HepG2 (cell line): ENCODE data around the gene EFNA4. TPM values are rescaled to one million over a fixed set of nuclear protein-coding genes. Genes with fewer than 3 reads are reported as not detected.

Experiments
- AGO1 ChIP-seq: fragments of 200-400 bp; formaldehyde crosslinking; IDR thresholded peaks from 2 replicates; pipeline ENCODE4 v1.6.1; 2017; ENCODE audit warnings: mild to moderate bottlenecking, low read depth, low read length, moderate library complexity; ENCODE audit not compliant: poor library complexity, severe bottlenecking
- GATAD2A ChIP-seq: IDR thresholded peaks from 2 replicates; pipeline ENCODE4 v1.6.1; 2016
- HNF4A ChIP-seq: sonication (generic); formaldehyde crosslinking; IDR thresholded peaks from 2 replicates; pipeline ENCODE4 v1.4.0; 2020; ENCODE audit warnings: missing genetic modification reagents
- MIER3 ChIP-seq: IDR thresholded peaks from 2 replicates; pipeline ENCODE4 v1.6.1; 2016; ENCODE audit warnings: missing compliant biosample characterization, borderline replicate concordance
- MYC ChIP-seq: sonication (generic); formaldehyde crosslinking; IDR thresholded peaks from 2 replicates; pipeline ENCODE4 v1.9.0; 2021; ENCODE audit warnings: missing genetic modification reagents, borderline replicate concordance
- NONO ChIP-seq, 2 experiments: fragments of 450-650 bp in 1 of 2; sonication (generic) in 1 of 2; formaldehyde crosslinking in 1 of 2; IDR thresholded peaks in 1 of 2; conservative IDR thresholded peaks in 1 of 2; 2 replicates each; pipeline versions ENCODE4 v1.6.1 to v1.8.0; 2017 to 2022; ENCODE audit warnings: mild to moderate bottlenecking in 1 of 2, missing genetic modification reagents in 1 of 2, moderate library complexity in 1 of 2
- NPAS2 ChIP-seq: sonication (generic); formaldehyde crosslinking; IDR thresholded peaks from 2 replicates; pipeline ENCODE4 v1.8.0; 2022; ENCODE audit warnings: mild to moderate bottlenecking, missing genetic modification reagents, borderline replicate concordance
- NRL ChIP-seq: sonication (generic); formaldehyde crosslinking; IDR thresholded peaks from 2 replicates; pipeline ENCODE4 v1.5.0; 2020; ENCODE audit warnings: missing genetic modification reagents, mild to moderate bottlenecking, moderate library complexity, borderline replicate concordance
- RARA ChIP-seq: IDR thresholded peaks from 2 replicates; pipeline ENCODE4 v1.6.1; 2016; ENCODE audit warnings: missing genetic modification reagents, missing compliant biosample characterization
- SRSF1 ChIP-seq: fragments of 200-400 bp; formaldehyde crosslinking; optimal IDR thresholded peaks from 2 replicates; pipeline ENCODE3; 2017; ENCODE audit warnings: mild to moderate bottlenecking, low read depth, low read length, moderate library complexity
- SRY ChIP-seq: sonication (generic); formaldehyde crosslinking; IDR thresholded peaks from 2 replicates; pipeline ENCODE4 v1.8.0; 2022; ENCODE audit warnings: mild to moderate bottlenecking, missing genetic modification reagents
- TEAD3 ChIP-seq: optimal IDR thresholded peaks from 2 replicates; pipeline ENCODE3; 2016; ENCODE audit warnings: borderline replicate concordance
- ZNF124 ChIP-seq: sonication (generic); formaldehyde crosslinking; IDR thresholded peaks from 2 replicates; pipeline ENCODE4 v1.4.0; 2020; ENCODE audit warnings: missing genetic modification reagents
- ZNF264 ChIP-seq: sonication (generic); formaldehyde crosslinking; IDR thresholded peaks from 2 replicates; pipeline ENCODE4 v1.4.0; 2020; ENCODE audit warnings: missing genetic modification reagents
- ZNF280B ChIP-seq: sonication (generic); formaldehyde crosslinking; IDR thresholded peaks from 2 replicates; pipeline ENCODE4 v1.5.0; 2020; ENCODE audit warnings: missing genetic modification reagents, mild to moderate bottlenecking, borderline replicate concordance
- ZNF383 ChIP-seq: sonication (generic); formaldehyde crosslinking; IDR thresholded peaks from 2 replicates; pipeline ENCODE4 v1.4.0; 2020; ENCODE audit warnings: missing genetic modification reagents, mild to moderate bottlenecking, borderline replicate concordance
- ZNF660 ChIP-seq: sonication (generic); formaldehyde crosslinking; IDR thresholded peaks from 2 replicates; pipeline ENCODE4 v1.5.1; 2020; ENCODE audit warnings: mild to moderate bottlenecking, low read depth, missing genetic modification reagents, borderline replicate concordance
- ZNF672 ChIP-seq: sonication (generic); formaldehyde crosslinking; IDR thresholded peaks from 2 replicates; pipeline ENCODE4 v1.8.1; 2022; ENCODE audit warnings: missing genetic modification reagents
- polyA plus RNA-seq, 8 experiments: library from polyadenylated mRNA; depleted of rRNA in 3 of 8; stranded (reverse) in 7 of 8; unstranded in 1 of 8; fragments of >200 nt; fragmentation: Illumina TruSeq in 4 of 8; extraction: Trizol in 4 of 8; gene quantifications; 2 replicates each; pipeline versions ENCODE4 v1.2.1 to v1.2.3, GENCODE V29; 2011 to 2016; ENCODE audit warnings: low read depth in 4 of 8, missing spikeins in 1 of 8, mixed read lengths in 1 of 8; ENCODE audit not compliant: insufficient read depth in 1 of 8
- total RNA-seq, 5 experiments: library from RNA; depleted of rRNA; stranded (reverse); fragments of >200 nt; fragmentation: Illumina TruSeq; extraction: Trizol; gene quantifications; 2 replicates each; pipeline ENCODE4 v1.2.3, GENCODE V29; 2016; ENCODE audit warnings: low read depth in 1 of 5
- TF ChIP-seq, protein P1 (sequence below): sonication (generic); formaldehyde crosslinking; IDR thresholded peaks from 2 replicates; pipeline ENCODE4 v1.5.0; 2020; ENCODE audit warnings: missing genetic modification reagents
- TF ChIP-seq, protein P2 (sequence below): sonication (generic); formaldehyde crosslinking; IDR thresholded peaks from 2 replicates; pipeline ENCODE4 v1.5.1; 2020; ENCODE audit warnings: missing genetic modification reagents, mild to moderate bottlenecking, borderline replicate concordance
- TF ChIP-seq, protein P3 (sequence below): sonication (generic); formaldehyde crosslinking; IDR thresholded peaks from 2 replicates; pipeline ENCODE4 v1.8.1; 2023; ENCODE audit warnings: mild to moderate bottlenecking, moderate library complexity, missing genetic modification reagents
- TF ChIP-seq, protein P4 (sequence below): sonication (generic); formaldehyde crosslinking; IDR thresholded peaks from 2 replicates; pipeline ENCODE4 v1.4.0; 2020; ENCODE audit warnings: missing genetic modification reagents

Gene EFNA4
- total and polyA plus RNA-seq, 2 of the 13 experiments (the other 11 are each of a cell fraction or from before 2014, with no cell fraction given) = 12.0 to 17.2 TPM

DNA sequence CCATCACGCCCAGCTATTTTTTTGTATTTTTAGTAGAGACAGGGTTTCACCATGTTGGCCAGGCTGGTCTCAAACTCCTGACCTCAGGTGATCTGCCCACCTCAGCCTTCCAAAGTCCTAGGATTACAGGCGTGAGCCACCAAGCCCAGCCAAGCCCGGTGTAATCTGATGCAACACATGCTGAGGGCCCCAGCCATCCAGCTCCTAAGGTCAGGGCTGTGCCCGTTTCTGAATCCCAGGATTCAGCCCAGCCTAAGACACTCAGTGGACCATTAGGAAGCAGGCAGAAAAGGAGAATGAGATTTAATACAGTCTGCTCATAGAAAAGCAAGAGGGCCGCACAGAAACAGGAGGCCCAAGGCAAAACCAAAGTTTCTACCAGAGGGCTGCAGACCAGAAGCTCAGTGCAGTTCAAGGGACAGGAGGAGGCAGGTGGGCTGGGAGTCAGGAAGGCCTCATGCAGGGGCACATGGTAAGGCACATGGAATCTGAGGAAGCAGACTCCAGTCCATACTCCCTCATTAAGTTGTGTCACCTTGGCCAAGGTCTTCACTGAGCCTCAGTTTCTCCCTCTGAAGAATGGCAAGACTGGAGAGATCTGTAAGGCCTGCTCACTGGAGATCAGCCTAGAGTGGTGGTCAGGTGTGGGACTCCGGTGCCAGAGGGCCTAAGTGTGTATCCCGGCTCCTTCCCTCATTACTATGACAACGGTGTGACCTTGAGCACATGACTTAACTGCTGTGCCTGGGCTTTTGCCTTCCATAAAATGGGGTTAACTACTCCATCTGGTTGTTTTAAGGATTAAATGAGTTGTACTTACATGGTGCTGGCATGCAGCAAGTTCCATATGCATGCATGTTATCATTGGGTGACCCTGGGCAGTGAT, 14.8 kb upstream of the EFNA4 start (continued):
- no peak for TF ChIP-seq ZNF280B
- no peak for TF ChIP-seq ZNF383 (CRISPR knock-in tag)
- TF ChIP-seq, protein P1, sequence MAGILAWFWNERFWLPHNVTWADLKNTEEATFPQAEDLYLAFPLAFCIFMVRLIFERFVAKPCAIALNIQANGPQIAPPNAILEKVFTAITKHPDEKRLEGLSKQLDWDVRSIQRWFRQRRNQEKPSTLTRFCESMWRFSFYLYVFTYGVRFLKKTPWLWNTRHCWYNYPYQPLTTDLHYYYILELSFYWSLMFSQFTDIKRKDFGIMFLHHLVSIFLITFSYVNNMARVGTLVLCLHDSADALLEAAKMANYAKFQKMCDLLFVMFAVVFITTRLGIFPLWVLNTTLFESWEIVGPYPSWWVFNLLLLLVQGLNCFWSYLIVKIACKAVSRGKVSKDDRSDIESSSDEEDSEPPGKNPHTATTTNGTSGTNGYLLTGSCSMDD (CRISPR knock-in tag) = no peak
- no peak for TF ChIP-seq ZNF660 (CRISPR knock-in tag)
- TF ChIP-seq, protein P2, sequence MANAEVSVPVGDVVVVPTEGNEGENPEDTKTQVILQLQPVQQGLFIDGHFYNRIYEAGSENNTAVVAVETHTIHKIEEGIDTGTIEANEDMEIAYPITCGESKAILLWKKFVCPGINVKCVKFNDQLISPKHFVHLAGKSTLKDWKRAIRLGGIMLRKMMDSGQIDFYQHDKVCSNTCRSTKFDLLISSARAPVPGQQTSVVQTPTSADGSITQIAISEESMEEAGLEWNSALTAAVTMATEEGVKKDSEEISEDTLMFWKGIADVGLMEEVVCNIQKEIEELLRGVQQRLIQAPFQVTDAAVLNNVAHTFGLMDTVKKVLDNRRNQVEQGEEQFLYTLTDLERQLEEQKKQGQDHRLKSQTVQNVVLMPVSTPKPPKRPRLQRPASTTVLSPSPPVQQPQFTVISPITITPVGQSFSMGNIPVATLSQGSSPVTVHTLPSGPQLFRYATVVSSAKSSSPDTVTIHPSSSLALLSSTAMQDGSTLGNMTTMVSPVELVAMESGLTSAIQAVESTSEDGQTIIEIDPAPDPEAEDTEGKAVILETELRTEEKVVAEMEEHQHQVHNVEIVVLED (CRISPR knock-in tag) = no peak
- no peak for TF ChIP-seq NPAS2 (CRISPR knock-in tag)
- TF ChIP-seq GATAD2A (CRISPR knock-in tag) = 0 out of 2 replicates have a peak, but pooled peaks have one; percentile 47
- 0 out of 2 replicates have a peak, but pooled peaks have one; percentile 26 for TF ChIP-seq SRY (CRISPR knock-in tag)
- TF ChIP-seq MIER3 (CRISPR knock-in tag) = no peak
- peak; percentile 93 for TF ChIP-seq ZNF264 (CRISPR knock-in tag)
- TF ChIP-seq RARA = 0 out of 2 replicates have a peak, but pooled peaks have one; percentile 10
- TF ChIP-seq NONO (IDR thresholded peaks at IDR 0.05) = no peak
- 0 out of 2 replicates have a peak, but pooled peaks have one; percentile 23 for TF ChIP-seq NONO (CRISPR knock-in tag; conservative IDR thresholded peaks at IDR 0.05)
- TF ChIP-seq, protein P3, sequence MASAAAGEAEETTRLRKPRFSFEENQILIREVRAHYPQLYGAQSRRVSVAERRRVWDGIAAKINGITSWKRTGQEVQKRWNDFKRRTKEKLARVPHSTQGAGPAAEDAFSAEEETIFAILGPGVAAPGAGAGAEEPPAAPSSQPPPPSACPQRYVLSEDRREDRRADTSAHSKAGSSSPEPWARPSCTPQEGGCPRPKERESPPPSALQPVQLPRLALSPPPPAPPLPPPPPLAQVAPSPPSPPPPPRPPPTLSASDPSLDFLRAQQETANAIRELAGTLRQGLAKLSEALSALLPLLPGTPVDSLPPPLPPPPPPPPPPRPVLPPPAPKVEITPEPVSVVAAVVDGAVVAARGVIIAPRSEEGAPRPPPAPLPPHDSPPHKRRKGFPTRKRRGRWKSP (CRISPR knock-in tag) = peak; percentile 56; the same call in 1 of the 2 replicates
- no peak for TF ChIP-seq ZNF672 (CRISPR knock-in tag)
- no peak for TF ChIP-seq SRSF1
- TF ChIP-seq HNF4A = peak; percentile 58
- TF ChIP-seq NRL (CRISPR knock-in tag) = no peak
- TF ChIP-seq AGO1 = no peak
- TF ChIP-seq TEAD3 = peak; percentile 20
- TF ChIP-seq, protein P4, sequence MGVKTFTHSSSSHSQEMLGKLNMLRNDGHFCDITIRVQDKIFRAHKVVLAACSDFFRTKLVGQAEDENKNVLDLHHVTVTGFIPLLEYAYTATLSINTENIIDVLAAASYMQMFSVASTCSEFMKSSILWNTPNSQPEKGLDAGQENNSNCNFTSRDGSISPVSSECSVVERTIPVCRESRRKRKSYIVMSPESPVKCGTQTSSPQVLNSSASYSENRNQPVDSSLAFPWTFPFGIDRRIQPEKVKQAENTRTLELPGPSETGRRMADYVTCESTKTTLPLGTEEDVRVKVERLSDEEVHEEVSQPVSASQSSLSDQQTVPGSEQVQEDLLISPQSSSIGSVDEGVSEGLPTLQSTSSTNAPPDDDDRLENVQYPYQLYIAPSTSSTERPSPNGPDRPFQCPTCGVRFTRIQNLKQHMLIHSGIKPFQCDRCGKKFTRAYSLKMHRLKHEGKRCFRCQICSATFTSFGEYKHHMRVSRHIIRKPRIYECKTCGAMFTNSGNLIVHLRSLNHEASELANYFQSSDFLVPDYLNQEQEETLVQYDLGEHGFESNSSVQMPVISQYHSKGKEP (CRISPR knock-in tag) = no peak
- TF ChIP-seq ZNF124 = peak; percentile 38; the same call in 1 of the 2 replicates
- 0 out of 2 replicates have a peak, but pooled peaks have one; percentile 31 for TF ChIP-seq MYC (CRISPR knock-in tag)
